Endodermal cell (in vitro differentiated cells): ENCODE measurements around the gene CHST11. TPM values are rescaled to one million over a fixed set of nuclear protein-coding genes. Genes with fewer than 3 reads are reported as not detected.

Source experiments
- DNase-seq: peaks from one replicate; pipeline ENCODE4 v3.0.0-alpha.2; 2017
- H3K27ac ChIP-seq: 2 replicates; pipeline ENCODE4 v1.5.1; 2013; ENCODE audit warnings: mild to moderate bottlenecking, low read depth, low read length, moderate library complexity
- H3K27me3 ChIP-seq: 2 replicates; pipeline ENCODE4 v1.6.1; 2013; ENCODE audit warnings: mild to moderate bottlenecking, low read length, moderate library complexity; ENCODE audit not compliant: insufficient read depth, control insufficient read depth, poor library complexity, severe bottlenecking
- H3K36me3 ChIP-seq: 2 replicates; pipeline ENCODE4 v1.7.0; 2013; ENCODE audit warnings: mild to moderate bottlenecking, low read length, moderate library complexity; ENCODE audit not compliant: control insufficient read depth, insufficient read depth
- H3K4me1 ChIP-seq: one replicate; pipeline ENCODE4 v1.7.0; 2013; ENCODE audit warnings: low read length; ENCODE audit not compliant: control insufficient read depth, insufficient read depth
- H3K4me3 ChIP-seq: 2 replicates; pipeline ENCODE4 v1.5.1; 2013; ENCODE audit warnings: mild to moderate bottlenecking, low read length, moderate library complexity
- H3K9ac ChIP-seq: 2 replicates; pipeline ENCODE4 v1.6.1; 2013; ENCODE audit warnings: mild to moderate bottlenecking, low read length, moderate library complexity; ENCODE audit not compliant: poor library complexity, severe bottlenecking; ENCODE audit errors: extremely low read depth
- H3K9me3 ChIP-seq: 2 replicates; pipeline ENCODE4 v1.6.1; 2013; ENCODE audit warnings: mild to moderate bottlenecking, low read length, moderate library complexity; ENCODE audit not compliant: control insufficient read depth
- H3K27ac Mint-ChIP-seq: 2 replicates; pipeline ENCODE4 v1.8.0; 2020; ENCODE audit warnings: mixed read lengths
- H3K27me3 Mint-ChIP-seq: 2 replicates; pipeline ENCODE4 v1.8.0; 2021; ENCODE audit warnings: mild to moderate bottlenecking, mixed read lengths; ENCODE audit not compliant: insufficient read depth
- H3K36me3 Mint-ChIP-seq: 2 replicates; pipeline ENCODE4 v1.8.0; 2020; ENCODE audit warnings: low read depth, mixed read lengths
- H3K4me1 Mint-ChIP-seq: 2 replicates; pipeline ENCODE4 v1.8.0; 2020; ENCODE audit warnings: mixed read lengths
- H3K4me3 Mint-ChIP-seq: 2 replicates; pipeline ENCODE4 v1.8.0; 2020; ENCODE audit warnings: mild to moderate bottlenecking, moderate library complexity, mixed read lengths
- H3K9me3 Mint-ChIP-seq: 2 replicates; pipeline ENCODE4 v1.8.0; 2020; ENCODE audit warnings: mild to moderate bottlenecking, mixed read lengths
- CTCF ChIP-seq: fragments of 200-600 bp; sonication (generic); conservative IDR thresholded peaks from 2 replicates; pipeline ENCODE4 v1.5.0; 2021; ENCODE audit warnings: antibody characterized with exemption, mild to moderate bottlenecking
- WGBS, 2 experiments: methylation state at CpG; one replicate each; pipeline versions ENCODE4 v1.1.5 to v1.1.7; 2013; ENCODE audit warnings: missing lambda C conversion rate in 2 of 2, mixed read lengths in 1 of 2; ENCODE audit not compliant: insufficient coverage in 1 of 2, insufficient read length in 1 of 2; 5-methylcytosine and 5-hydroxymethylcytosine counted together
- total RNA-seq, 2 donors: library from RNA; stranded (reverse); fragmentation: NEBNext Ultra II Directional in 1 of 2; extraction: Animal tissue kit (Norgen Biotek cat#: 25700) in 1 of 2; gene quantifications; 2 replicates in 1 of 2; 3 replicates in 1 of 2; pipeline ENCODE4 v1.2.1, GENCODE V29; 2021

The CHST11 gene
- total RNA-seq, 2 donors from 2014 or later, result 30.7 to 36.2 TPM

GRCh38 chr12:104427547-104427938 lies 29.2 kb upstream of the CHST11 start:
- Mint-ChIP-seq H3K4me1 (peaks cover 4% of the 10 kb centered on the region), H3K27ac (no peak overlapping the region), H3K9me3 (peaks cover 11% of the 10 kb centered on the region), H3K27me3 (peaks cover 9% of the 10 kb centered on the region), H3K36me3 (no peaks in the 10 kb centered on the region), H3K4me3 (no peak overlapping the region)
- no peaks in the 10 kb centered on the region for H3K4me1 ChIP-seq
- 89% methylated on average over 1 of the region's 1 CpG; no CpG with 5 or more reads in 1 of the 2 experiments for WGBS, 2 experiments
- no peaks in the 10 kb centered on the region for H3K27me3 ChIP-seq
- peaks cover 15% of the 10 kb centered on the region for H3K9me3 ChIP-seq
- DNase-seq, result no peak
- H3K4me3 ChIP-seq, result no peak overlapping the region
- no peak overlapping the region for H3K9ac ChIP-seq
- TF ChIP-seq CTCF, result no peak
- no peak overlapping the region for H3K27ac ChIP-seq
- H3K36me3 ChIP-seq, result no peaks in the 10 kb centered on the region

GRCh38 chr12:104433061-104433460 lies 23.7 kb upstream of the CHST11 start:
- TF ChIP-seq CTCF, result no peak
- no peaks in the 10 kb centered on the region for H3K36me3 ChIP-seq
- H3K4me3 ChIP-seq, result no peak overlapping the region
- no peaks in the 10 kb centered on the region for H3K4me1 Mint-ChIP-seq
- H3K27me3 Mint-ChIP-seq, result peaks cover 11% of the 10 kb centered on the region
- H3K9me3 Mint-ChIP-seq, result peaks cover 4% of the 10 kb centered on the region
- no peak overlapping the region for H3K9ac ChIP-seq
- peaks cover 4% of the 10 kb centered on the region for H3K9me3 ChIP-seq
- no peaks in the 10 kb centered on the region for H3K36me3 Mint-ChIP-seq
- WGBS, 2 experiments, result 84 to 95% methylated on average over 5 to 7 of the region's 10 CpGs
- H3K4me3 Mint-ChIP-seq, result no peak overlapping the region
- H3K27ac Mint-ChIP-seq, result no peak overlapping the region
- no peaks in the 10 kb centered on the region for H3K4me1 ChIP-seq
- no peak overlapping the region for H3K27ac ChIP-seq
- no peaks in the 10 kb centered on the region for H3K27me3 ChIP-seq
- no peak for DNase-seq

- peaks cover 11% of the 10 kb centered on the region for H3K27me3 Mint-ChIP-seq
- 80% methylated on average over 1 of the region's 1 CpG; no CpG with 5 or more reads in 1 of the 2 experiments for WGBS, 2 experiments
- no peaks in the 10 kb centered on the region for H3K4me1 Mint-ChIP-seq
- H3K27ac Mint-ChIP-seq, result no peak overlapping the region
- no peak for DNase-seq
- Histone ChIP-seq H3K9ac (no peak overlapping the region), H3K27me3 (no peaks in the 10 kb centered on the region), H3K36me3 (no peaks in the 10 kb centered on the region), H3K9me3 (no peaks in the 10 kb centered on the region), H3K27ac (no peak overlapping the region), H3K4me1 (no peaks in the 10 kb centered on the region), H3K4me3 (no peak overlapping the region)
- H3K4me3 Mint-ChIP-seq, result no peak overlapping the region
- H3K36me3 Mint-ChIP-seq, result no peaks in the 10 kb centered on the region
- no peak for TF ChIP-seq CTCF
- no peaks in the 10 kb centered on the region for H3K9me3 Mint-ChIP-seq
These were observed 22.6 kb upstream of the CHST11 start for GRCh38 chr12:104434129-104434528.
